ENCODE results near the gene LRP8.

The LRP8 gene

GRCh38 chr1:53324321-53324720 lies 3.5 kb downstream of the LRP8 start:
- no peak for DNase-seq (ENCODE audit: low read depth in 2 of 2)

- DNase-seq (ENCODE audit: low read depth in 2 of 2) = no peak
These were observed 4.6 kb downstream of the LRP8 start for GRCh38 chr1:53323316-53323715.

- no peak for DNase-seq (ENCODE audit: low read depth in 2 of 2)
These were observed 5.9 kb downstream of the LRP8 start for GRCh38 chr1:53321776-53322602.

GRCh38 chr1:53321366-53321765 lies 6.5 kb downstream of the LRP8 start:
- no peak for DNase-seq (ENCODE audit: low read depth in 2 of 2)

GRCh38 chr1:53320646-53321045 lies 7.2 kb downstream of the LRP8 start:
- DNase-seq (ENCODE audit: low read depth in 2 of 2) = no peak

- DNase-seq (ENCODE audit: low read depth in 2 of 2) = no peak
These were observed 8.4 kb downstream of the LRP8 start for GRCh38 chr1:53319296-53320101.

- no peak for DNase-seq (ENCODE audit: low read depth in 2 of 2)
These were observed 10.0 kb downstream of the LRP8 start for GRCh38 chr1:53317646-53318539.

- no peak for DNase-seq (ENCODE audit: low read depth in 2 of 2)
These were observed 10.9 kb downstream of the LRP8 start for GRCh38 chr1:53316766-53317581.

- DNase-seq (ENCODE audit: low read depth in 2 of 2) = no peak
These were observed 11.5 kb downstream of the LRP8 start for GRCh38 chr1:53316424-53316765.

- DNase-seq (ENCODE audit: low read depth in 2 of 2) = no peak
These were observed 12.1 kb downstream of the LRP8 start for GRCh38 chr1:53315456-53316423.

- DNase-seq (ENCODE audit: low read depth in 2 of 2) = no peak
These were observed 12.8 kb downstream of the LRP8 start for GRCh38 chr1:53315046-53315445.

- no peak for DNase-seq (ENCODE audit: low read depth in 2 of 2)
These were observed 13.3 kb downstream of the LRP8 start for GRCh38 chr1:53314606-53315005.

- DNase-seq (ENCODE audit: low read depth in 2 of 2) = no peak
These were observed 13.8 kb downstream of the LRP8 start for GRCh38 chr1:53314096-53314495.

- DNase-seq (ENCODE audit: low read depth in 2 of 2) = no peak
These were observed 14.3 kb downstream of the LRP8 start for GRCh38 chr1:53313556-53313955.

- no peak for DNase-seq (ENCODE audit: low read depth in 2 of 2)
These were observed 16.1 kb downstream of the LRP8 start for GRCh38 chr1:53311702-53312305.

- DNase-seq (ENCODE audit: low read depth in 2 of 2) = no peak
These were observed 16.8 kb downstream of the LRP8 start for GRCh38 chr1:53310847-53311681.

GRCh38 chr1:53309802-53310201 lies 18.1 kb downstream of the LRP8 start:
- DNase-seq (ENCODE audit: low read depth in 2 of 2) = no peak

- DNase-seq (ENCODE audit: low read depth in 2 of 2) = no peak
These were observed 19.4 kb downstream of the LRP8 start for GRCh38 chr1:53308506-53308905.

- no peak for DNase-seq (ENCODE audit: low read depth in 2 of 2)
These were observed 20.8 kb downstream of the LRP8 start for GRCh38 chr1:53307037-53307436.
